Measurements from ENCODE around the gene YTHDF1. TPM values are rescaled to one million over a fixed set of nuclear protein-coding genes. Genes with fewer than 3 reads are reported as not detected.

Gene YTHDF1
- total RNA-seq, 1 donor, result 30.7 TPM

DNA sequence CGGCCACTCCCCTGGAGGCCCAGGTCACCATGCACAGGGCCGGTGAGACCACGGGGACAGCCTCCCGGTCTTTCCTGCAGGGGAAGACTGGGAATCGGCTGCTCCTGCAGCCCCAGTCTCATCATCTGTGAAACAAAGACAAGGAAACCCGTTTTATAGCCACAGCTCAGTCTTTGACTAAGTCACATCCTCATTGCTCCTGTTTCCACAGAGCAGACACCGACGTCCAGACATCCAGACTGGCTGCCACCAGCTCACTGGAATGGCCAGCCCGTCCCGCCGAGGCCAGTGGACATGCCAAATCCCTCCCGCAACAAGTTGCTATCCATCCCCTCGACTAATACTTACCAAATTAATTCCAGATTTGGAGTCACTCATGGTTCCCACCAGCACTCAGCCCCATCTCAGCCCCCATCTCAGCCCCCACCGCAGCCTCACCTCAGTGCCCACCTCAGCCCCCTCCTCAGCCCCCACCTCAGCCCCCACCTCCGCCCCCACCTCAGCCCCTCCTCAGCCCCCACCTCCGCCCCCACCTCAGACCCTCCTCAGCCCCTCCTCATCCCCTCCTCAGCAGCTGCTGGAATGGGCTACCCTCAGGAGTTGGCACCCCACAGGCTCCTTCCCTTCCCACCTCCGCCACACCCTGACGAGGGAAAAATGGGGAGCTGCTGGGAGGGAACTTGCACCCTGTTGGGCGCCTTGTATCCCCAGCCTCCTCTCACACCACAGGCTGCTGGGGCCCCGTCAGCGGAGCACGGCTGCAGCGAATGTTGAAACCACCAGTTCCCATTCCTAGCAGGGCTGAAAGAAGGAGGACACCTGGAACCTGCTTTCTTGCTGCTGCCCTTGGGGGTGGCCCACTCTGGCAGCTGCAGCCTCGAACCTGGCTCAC is 48.7 kb downstream of the YTHDF1 start:
- DNase-seq (ENCODE audit: low read depth), result no peak
- H3K4me3 ChIP-seq (ENCODE audit: low read depth, low read length), result no peak overlapping the region
- TF ChIP-seq, protein P1, sequence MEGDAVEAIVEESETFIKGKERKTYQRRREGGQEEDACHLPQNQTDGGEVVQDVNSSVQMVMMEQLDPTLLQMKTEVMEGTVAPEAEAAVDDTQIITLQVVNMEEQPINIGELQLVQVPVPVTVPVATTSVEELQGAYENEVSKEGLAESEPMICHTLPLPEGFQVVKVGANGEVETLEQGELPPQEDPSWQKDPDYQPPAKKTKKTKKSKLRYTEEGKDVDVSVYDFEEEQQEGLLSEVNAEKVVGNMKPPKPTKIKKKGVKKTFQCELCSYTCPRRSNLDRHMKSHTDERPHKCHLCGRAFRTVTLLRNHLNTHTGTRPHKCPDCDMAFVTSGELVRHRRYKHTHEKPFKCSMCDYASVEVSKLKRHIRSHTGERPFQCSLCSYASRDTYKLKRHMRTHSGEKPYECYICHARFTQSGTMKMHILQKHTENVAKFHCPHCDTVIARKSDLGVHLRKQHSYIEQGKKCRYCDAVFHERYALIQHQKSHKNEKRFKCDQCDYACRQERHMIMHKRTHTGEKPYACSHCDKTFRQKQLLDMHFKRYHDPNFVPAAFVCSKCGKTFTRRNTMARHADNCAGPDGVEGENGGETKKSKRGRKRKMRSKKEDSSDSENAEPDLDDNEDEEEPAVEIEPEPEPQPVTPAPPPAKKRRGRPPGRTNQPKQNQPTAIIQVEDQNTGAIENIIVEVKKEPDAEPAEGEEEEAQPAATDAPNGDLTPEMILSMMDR (IDR thresholded peaks at IDR 0.05; ENCODE audit: insufficient read depth, low read depth, low read length), result no peak

- no peak overlapping the region for H3K4me3 ChIP-seq (ENCODE audit: low read depth, low read length)
- TF ChIP-seq, protein P1 (IDR thresholded peaks at IDR 0.05; ENCODE audit: insufficient read depth, low read depth, low read length), result no peak
- no peak for DNase-seq (ENCODE audit: low read depth)
Measured at GRCh38 chr20:63166193-63167020, 49.5 kb downstream of the YTHDF1 start.

GRCh38 chr20:63165356-63166192 is 50.4 kb downstream of the YTHDF1 start:
- DNase-seq (ENCODE audit: low read depth), result no peak
- H3K4me3 ChIP-seq (ENCODE audit: low read depth, low read length), result no peak overlapping the region
- TF ChIP-seq, protein P1 (IDR thresholded peaks at IDR 0.05; ENCODE audit: insufficient read depth, low read depth, low read length), result no peak

DNA sequence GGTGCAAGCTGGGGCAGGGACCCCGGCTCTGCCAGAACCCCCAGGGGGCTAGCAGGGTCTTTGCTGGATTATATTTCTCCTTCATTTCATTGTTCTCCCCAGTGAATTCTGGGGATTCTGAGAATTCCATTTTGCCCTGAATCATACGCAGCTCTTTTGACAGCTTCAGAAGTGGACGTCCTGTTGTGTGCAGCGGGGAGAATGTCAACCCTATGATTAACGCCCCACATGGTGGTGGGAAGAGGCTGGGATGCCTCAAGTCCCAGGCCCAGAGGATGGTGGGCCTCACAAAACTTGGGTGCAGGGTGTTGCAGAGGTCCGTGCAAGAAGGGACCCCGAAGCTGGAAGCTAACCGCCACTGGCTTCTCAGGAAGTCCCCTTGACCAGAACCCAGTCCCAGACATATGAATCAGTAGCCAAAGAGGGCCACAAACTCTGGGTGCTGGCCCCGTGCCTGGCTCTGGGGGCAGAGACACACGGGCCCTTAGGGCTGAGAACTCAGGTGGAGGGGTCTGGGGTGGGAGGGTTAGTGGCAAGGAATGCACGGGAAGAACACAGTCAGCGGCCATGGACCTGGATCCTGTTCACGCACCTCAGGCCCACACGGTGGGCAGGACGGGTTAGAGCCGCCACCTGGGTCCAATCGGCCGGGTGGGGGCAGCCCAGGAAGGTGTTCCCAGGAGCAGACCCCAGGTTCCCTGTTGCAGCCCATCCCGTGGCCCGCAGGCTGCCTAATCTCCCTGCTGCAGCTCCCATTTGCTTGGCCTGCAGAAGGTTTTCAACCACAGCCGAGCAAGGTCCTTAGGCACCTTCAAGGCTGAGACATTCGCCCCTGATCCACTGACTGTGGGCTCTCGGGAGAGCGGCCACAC is 51.2 kb downstream of the YTHDF1 start:
- TF ChIP-seq, protein P1 (IDR thresholded peaks at IDR 0.05; ENCODE audit: insufficient read depth, low read depth, low read length), result no peak
- H3K4me3 ChIP-seq (ENCODE audit: low read depth, low read length), result no peak overlapping the region
- DNase-seq (ENCODE audit: low read depth), result no peak

DNA sequence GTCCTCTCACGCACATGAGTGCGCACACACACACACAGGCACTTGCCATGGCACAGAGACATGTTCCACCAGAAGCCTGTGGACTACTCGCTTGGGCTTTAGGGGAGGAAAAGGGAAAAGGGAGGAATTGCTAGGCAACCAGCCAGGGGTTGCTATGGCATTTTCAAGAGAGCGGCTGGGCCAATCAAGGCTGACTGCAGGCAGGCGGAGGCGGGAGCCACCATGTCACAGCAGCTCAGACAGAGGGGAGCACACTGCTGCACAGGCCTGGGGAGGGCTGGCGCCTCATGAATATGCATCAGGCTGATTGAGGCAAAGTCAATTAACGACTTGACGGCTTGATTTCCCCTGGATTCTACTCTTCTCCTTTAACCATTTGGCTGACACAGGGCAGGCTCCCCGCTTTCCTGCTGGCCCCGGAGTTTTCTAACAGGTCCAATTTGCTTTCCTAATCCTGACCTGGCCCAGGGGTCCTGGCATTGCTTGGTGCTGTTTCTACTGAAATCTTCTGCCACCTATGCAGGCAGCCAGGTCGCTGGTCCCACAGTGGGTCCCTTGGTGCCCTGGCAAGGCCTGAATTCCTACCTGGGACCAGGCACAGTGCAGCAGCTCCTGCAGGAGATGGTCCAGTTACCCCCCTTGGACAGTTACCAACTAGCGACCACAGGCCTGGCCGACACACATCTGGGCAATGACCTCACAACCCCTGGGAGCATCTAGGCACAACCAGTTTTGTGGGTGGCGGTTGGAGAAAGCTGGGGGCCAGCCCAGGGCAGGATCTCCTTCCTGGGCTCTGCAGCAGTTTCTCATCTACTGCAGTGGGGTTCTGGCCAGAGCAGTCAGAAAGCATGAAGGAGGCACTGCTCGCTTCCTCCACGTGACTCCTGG is 52.1 kb downstream of the YTHDF1 start:
- DNase-seq (ENCODE audit: low read depth), result no peak
- TF ChIP-seq, protein P1 (IDR thresholded peaks at IDR 0.05; ENCODE audit: insufficient read depth, low read depth, low read length), result no peak
- H3K4me3 ChIP-seq (ENCODE audit: low read depth, low read length), result no peak overlapping the region

Measured in fibroblast of villous mesenchyme (primary cell).